Stimulated activated CD4-positive, alpha-beta T cell treated with anti-CD3 and anti-CD28 coated beads, Interleukin-1b, Interleukin-23, amount 100 ng/mL, for 24 hours (primary cell): ENCODE measurements around the gene USP46.
A peak's percentile ranks its signal among the peaks of the same experiment; 100 is the strongest.

Source experiments
- DNase-seq, 4 experiments: peaks; one replicate each; pipeline ENCODE4 v3.0.0-alpha.2; 2020; ENCODE audit warnings: low read depth in 4 of 4, low spot score in 1 of 4

Gene USP46

DNA sequence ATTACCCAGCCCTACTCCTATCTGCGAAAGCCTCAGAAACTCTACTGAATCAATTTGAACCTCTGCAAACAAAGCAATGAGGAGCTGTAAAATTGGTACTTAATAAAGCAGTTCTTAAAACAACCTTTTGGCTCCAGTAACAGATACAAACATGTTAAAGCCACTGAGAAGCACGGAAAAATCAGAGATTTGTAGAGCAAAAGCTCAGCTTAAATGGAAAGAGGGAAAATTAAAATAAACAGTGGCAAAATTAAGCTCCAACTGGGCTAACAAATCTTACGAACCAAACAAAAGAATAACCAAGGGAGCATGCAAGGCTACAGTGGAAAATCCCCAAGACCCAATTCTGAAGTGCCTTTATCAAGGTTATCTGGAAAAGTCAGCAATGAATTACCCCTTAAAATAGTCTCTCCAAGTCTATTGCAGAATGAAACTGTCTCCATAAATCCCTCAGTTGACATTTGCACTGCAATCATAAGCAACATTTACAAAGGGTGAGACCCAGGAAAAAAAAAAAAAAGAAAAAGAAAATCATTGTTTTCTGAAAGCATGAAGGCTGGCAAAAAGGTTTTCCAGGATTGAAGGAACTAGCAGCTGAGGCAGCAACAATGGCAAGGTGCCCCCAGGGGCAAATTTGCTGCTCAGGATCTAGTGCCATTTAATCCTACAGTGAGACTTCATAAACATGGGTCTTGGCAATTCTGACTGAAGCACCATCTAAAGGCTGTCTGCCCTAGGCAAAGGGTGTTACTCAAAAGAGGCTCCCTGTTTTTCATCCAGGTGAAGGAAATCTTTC is 40.1 kb downstream of the USP46 start:
- DNase-seq = no peak

GRCh38 chr4:52617336-52618020 is 41.6 kb downstream of the USP46 start:
- DNase-seq = no peak

GRCh38 chr4:52614241-52614640 is 44.9 kb downstream of the USP46 start:
- no peak for DNase-seq

GRCh38 chr4:52612341-52612740 is 46.8 kb downstream of the USP46 start:
- no peak for DNase-seq

DNA sequence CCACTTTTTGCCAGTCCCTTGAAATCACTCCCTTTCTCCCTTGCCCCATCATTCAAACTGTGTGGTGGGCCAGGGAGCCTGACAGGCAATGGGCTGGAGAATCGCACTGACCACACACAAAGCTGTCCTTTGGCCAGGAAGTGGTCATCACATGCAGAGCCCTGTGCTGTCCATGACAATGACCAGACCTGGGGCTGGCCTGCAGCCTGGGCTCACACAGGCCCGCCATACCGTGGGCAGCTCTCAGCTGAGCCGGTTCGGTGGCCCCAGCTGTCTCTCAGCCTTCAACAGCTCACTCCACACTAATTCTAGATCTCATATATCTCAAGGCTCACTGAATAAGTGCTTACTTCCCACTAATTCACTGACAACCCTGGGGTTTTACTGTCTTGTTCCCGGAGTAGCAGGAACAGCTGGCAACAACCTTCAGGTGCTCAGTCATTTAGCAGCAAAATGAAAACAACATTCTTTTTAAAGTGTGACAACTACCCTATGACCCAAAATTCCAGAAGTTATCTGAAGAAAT is 48.0 kb downstream of the USP46 start:
- DNase-seq = no peak

- DNase-seq = no peak
Observed at GRCh38 chr4:52606726-52607125, 52.4 kb downstream of the USP46 start.

GRCh38 chr4:52606040-52606439 is 53.1 kb downstream of the USP46 start:
- no peak for DNase-seq

- no peak for DNase-seq
Observed at GRCh38 chr4:52604215-52604614, 54.9 kb downstream of the USP46 start.

GRCh38 chr4:52600275-52600674 is 58.8 kb downstream of the USP46 start:
- no peak for DNase-seq

DNA sequence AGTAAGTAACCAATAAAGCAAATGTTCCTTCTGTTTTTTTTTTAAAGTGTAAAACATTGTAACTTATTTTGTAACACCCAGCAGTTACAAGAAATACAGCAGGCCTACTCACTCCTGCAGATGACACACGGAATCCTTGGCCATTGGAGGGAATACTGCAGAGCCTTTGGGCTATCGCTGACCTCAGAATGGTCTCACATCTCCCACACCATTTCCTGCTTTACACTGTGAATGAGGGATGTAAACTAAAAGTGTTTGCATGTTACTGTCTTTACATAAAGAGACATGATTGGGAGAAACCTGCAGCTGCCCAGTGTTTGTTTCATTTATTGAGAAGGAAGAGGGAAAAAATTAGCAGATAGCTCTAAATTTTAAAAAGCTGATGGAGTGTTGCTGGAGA is 64.1 kb downstream of the USP46 start:
- no peak for DNase-seq

- no peak for DNase-seq
Observed at GRCh38 chr4:52592287-52592686, 66.8 kb downstream of the USP46 start.

- DNase-seq = no peak
Observed at GRCh38 chr4:52588771-52589591, 70.1 kb downstream of the USP46 start.

- peak in 1 of 4 experiments; percentile 2 for DNase-seq
Observed at GRCh38 chr4:52588097-52588496, 71.0 kb downstream of the USP46 start.

- DNase-seq = no peak
Observed at GRCh38 chr4:52586069-52586468, 73.0 kb downstream of the USP46 start.

DNA sequence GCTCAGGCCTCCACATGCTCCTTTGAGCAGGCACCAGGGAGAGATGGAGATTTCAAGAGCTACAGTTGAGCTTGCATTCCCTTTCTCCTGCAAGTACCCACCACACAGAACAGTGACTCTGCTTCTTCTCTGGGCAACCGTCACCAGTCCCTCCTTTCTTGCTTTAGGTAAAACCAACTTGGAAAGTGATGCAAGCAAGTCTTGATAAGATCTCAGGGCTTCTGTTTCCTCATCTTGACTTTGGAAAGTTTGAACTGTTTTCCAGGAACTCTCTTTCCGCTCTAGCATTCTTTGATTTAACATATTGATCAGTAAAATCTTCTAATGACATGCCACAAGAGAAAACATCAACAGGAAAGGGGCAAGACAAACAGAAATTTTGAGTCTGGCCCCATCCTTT is 73.7 kb downstream of the USP46 start:
- no peak for DNase-seq

DNA sequence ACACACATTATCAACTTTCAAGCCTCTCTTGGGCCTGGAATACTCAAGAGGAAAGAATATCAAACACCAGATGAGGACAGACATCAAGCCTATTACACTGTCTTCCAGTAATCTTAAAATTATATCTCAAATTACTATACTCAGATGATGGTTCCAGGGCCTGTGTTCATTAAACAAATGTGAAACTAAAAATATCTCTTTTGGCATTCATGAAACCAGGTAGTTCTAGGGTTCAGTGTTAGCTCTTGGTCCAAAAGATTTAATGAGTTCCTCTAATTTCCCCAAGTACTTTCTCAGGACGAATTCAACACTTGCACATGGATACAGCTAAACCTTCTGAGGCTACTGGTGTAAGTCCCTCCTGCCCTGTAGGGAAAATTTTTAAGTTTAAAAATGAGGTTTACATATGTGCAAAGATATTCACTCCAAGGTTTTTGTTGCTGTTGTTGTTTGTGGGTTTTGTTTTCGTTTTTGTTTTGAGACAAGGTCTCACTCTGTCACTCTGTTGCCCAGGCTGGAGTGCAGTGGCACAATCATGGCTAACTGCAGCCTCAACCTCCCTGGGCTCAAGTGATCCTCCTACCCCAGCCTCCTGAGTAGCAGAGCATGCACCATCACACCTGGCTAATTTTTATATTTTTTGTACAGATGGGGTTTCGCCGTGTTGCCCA is 79.4 kb downstream of the USP46 start:
- DNase-seq = no peak

DNA sequence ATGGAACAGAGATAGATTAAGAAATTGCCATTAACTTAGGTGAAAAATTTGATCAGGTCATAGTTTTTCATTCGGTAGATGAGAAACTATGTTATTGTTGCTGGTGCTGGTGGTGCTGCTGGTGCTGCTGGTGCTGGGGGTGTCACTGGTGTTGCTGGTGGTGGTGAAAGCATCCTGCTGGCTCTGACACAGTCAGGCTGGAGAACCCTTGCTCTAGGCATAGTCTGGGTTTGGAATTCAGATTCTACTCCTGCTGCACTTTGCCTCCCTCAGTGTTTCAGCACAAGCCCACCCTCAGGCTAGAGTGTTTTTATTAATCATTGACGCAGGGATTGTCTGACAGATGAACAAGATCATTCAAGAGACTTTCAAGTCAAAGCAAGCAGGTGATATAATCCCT is 80.2 kb downstream of the USP46 start:
- no peak for DNase-seq

- DNase-seq = no peak
Observed at GRCh38 chr4:52577624-52577962, 81.5 kb downstream of the USP46 start.

DNA sequence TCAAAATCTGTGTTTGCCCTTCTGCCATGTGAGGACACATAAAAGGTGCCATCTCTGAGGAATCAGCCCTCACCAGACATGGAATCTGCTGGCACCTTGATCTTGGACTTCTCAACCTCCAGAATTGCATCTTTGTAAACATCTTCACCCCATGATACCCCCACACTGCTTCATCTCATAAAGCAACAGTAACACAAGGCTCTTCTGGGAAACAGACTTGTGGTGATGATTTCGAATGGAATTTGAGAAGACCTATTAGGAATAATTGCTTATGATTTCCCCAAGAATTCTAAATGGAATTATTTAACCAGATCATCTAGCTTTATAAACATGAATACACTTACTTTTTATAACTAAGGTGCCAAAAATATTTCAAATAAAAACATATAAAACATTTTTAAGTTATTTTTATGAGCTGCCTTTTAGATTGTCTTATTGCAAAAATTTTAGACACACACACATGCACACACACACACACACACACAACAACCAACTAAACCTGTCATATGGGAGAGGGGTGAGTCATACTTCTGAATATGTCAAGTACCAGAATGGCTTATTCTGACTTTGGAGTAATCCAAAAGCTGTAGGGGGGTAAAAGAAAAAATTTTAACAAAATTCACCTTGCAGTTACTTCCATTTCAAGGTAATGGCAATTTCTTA is 82.0 kb downstream of the USP46 start:
- DNase-seq = no peak

DNA sequence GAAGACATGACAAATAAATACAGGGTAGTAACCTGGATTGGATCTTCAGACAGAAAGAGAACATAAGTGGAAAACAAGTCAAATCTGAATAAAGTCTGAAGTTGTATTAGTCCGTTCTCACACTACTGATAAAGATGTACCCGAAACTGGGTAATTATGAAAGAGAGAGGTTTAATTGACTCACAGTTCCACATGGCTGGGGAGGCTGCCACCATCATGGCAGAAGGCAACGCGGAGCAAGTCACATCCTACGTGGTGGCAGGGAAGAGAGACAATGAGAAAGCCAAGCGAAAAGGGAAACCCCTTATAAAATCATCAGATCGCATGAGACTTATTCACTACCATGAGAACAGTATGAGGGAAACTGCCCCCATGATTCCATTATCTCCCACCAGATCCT is 82.8 kb downstream of the USP46 start:
- DNase-seq = no peak

GRCh38 chr4:52575406-52575805 is 83.7 kb downstream of the USP46 start:
- no peak for DNase-seq
